Mesenchymal stem cell (in vitro differentiated cells and primary cell): Measurements from ENCODE around the gene NEK8.

Source experiments
- DNase-seq: peaks from one replicate; pipeline ENCODE4 v3.0.0-alpha.2; 2013
- H2AFZ ChIP-seq: one replicate; pipeline ENCODE4 v1.6.1; 2013; ENCODE audit warnings: low read depth, mild to moderate bottlenecking, control low read depth, inconsistent platforms, low read length, moderate library complexity
- H2AK5ac ChIP-seq: 2 replicates; pipeline ENCODE4 v1.6.1; 2013; ENCODE audit warnings: low read length, moderate library complexity, mild to moderate bottlenecking, inconsistent platforms; ENCODE audit not compliant: severe bottlenecking
- H2BK120ac ChIP-seq: one replicate; pipeline ENCODE4 v1.6.1; 2013; ENCODE audit warnings: low read depth, mild to moderate bottlenecking, inconsistent platforms, low read length, moderate library complexity
- H2BK12ac ChIP-seq, 2 experiments: one replicate each; pipeline ENCODE4 v1.6.1; 2013; ENCODE audit warnings: inconsistent platforms in 2 of 2, low read length in 2 of 2, mild to moderate bottlenecking in 2 of 2, moderate library complexity in 2 of 2, control low read depth in 1 of 2
- H2BK15ac ChIP-seq: one replicate; pipeline ENCODE4 v1.6.1; 2013; ENCODE audit warnings: mild to moderate bottlenecking, low read depth, inconsistent platforms; ENCODE audit not compliant: poor library complexity, severe bottlenecking
- H2BK5ac ChIP-seq: 2 replicates; pipeline ENCODE4 v1.6.1; 2013; ENCODE audit warnings: low read depth, mild to moderate bottlenecking, low read length, control low read depth, inconsistent platforms; ENCODE audit not compliant: poor library complexity, severe bottlenecking
- H3K14ac ChIP-seq, 2 experiments: one replicate each; pipeline ENCODE4 v1.6.1; 2013; ENCODE audit warnings: inconsistent platforms in 2 of 2, low read length in 2 of 2, control low read depth in 1 of 2, mild to moderate bottlenecking in 1 of 2, moderate library complexity in 1 of 2
- H3K18ac ChIP-seq, 2 experiments: one replicate each; pipeline ENCODE4 v1.6.1; 2013; ENCODE audit warnings: inconsistent platforms in 2 of 2, low read length in 2 of 2, control low read depth in 1 of 2, low read depth in 1 of 2, mild to moderate bottlenecking in 1 of 2
- H3K23ac ChIP-seq, 2 experiments: one replicate each; pipeline ENCODE4 v1.6.1; 2013; ENCODE audit warnings: inconsistent platforms in 2 of 2, low read length in 2 of 2, mild to moderate bottlenecking in 2 of 2, moderate library complexity in 2 of 2, control low read depth in 1 of 2
- H3K27ac ChIP-seq: 2 replicates; pipeline ENCODE4 v1.5.1; 2013; ENCODE audit warnings: mild to moderate bottlenecking, moderate library complexity, low read length, control low read depth, inconsistent platforms; ENCODE audit not compliant: poor library complexity, severe bottlenecking
- H3K27me3 ChIP-seq, 2 experiments: 2 replicates each; pipeline versions ENCODE4 v1.6.1 to v1.7.0; 2013; ENCODE audit warnings: low read length in 2 of 2, mild to moderate bottlenecking in 2 of 2, moderate library complexity in 2 of 2, control low read depth in 1 of 2, inconsistent platforms in 1 of 2; ENCODE audit not compliant: control insufficient read depth in 1 of 2, insufficient read depth in 1 of 2
- H3K36me3 ChIP-seq, 2 experiments: 2 replicates each; pipeline versions ENCODE4 v1.6.1 to v1.7.0; 2013; ENCODE audit warnings: low read length in 2 of 2, control low read depth in 1 of 2, inconsistent platforms in 1 of 2, low read depth in 1 of 2, mild to moderate bottlenecking in 1 of 2; ENCODE audit not compliant: insufficient read depth in 2 of 2, control insufficient read depth in 1 of 2
- H3K4ac ChIP-seq, 2 experiments: one replicate each; pipeline ENCODE4 v1.6.1; 2013; ENCODE audit warnings: inconsistent platforms in 2 of 2, low read length in 2 of 2, mild to moderate bottlenecking in 2 of 2, moderate library complexity in 2 of 2, control low read depth in 1 of 2, low read depth in 1 of 2
- H3K4me1 ChIP-seq: 2 replicates; pipeline ENCODE4 v1.6.1; 2013; ENCODE audit warnings: low read depth, low read length, control low read depth; ENCODE audit not compliant: control insufficient read depth, insufficient read depth
- H3K4me2 ChIP-seq: 2 replicates; pipeline ENCODE4 v1.6.1; 2013; ENCODE audit warnings: low read length, mild to moderate bottlenecking, inconsistent platforms; ENCODE audit not compliant: poor library complexity, severe bottlenecking
- H3K4me3 ChIP-seq, 2 experiments: 2 replicates each; pipeline versions ENCODE4 v1.5.1 to v1.7.0; 2013; ENCODE audit warnings: low read length in 2 of 2, mild to moderate bottlenecking in 2 of 2, control low read depth in 1 of 2, low read depth in 1 of 2; ENCODE audit not compliant: insufficient read depth in 1 of 2
- H3K79me1 ChIP-seq: replicated peaks from 2 replicates; pipeline ENCODE4 v1.6.1; 2013; ENCODE audit warnings: mild to moderate bottlenecking, control low read depth, low read length, inconsistent platforms; ENCODE audit not compliant: poor library complexity, severe bottlenecking
- H3K9ac ChIP-seq: 2 replicates; pipeline ENCODE4 v1.7.0; 2013; ENCODE audit warnings: mild to moderate bottlenecking, low read length, moderate library complexity
- H3K9me3 ChIP-seq: 2 replicates; pipeline ENCODE4 v1.7.0; 2013; ENCODE audit warnings: mild to moderate bottlenecking, low read length; ENCODE audit not compliant: control insufficient read depth
- H4K8ac ChIP-seq: one replicate; pipeline ENCODE4 v1.6.1; 2013; ENCODE audit warnings: inconsistent platforms, mild to moderate bottlenecking, low read length, moderate library complexity
- H4K91ac ChIP-seq: one replicate; pipeline ENCODE4 v1.6.1; 2013; ENCODE audit warnings: mild to moderate bottlenecking, low read length, inconsistent platforms
- WGBS: methylation state at CpG from one replicate; pipeline ENCODE4 v1.1.7; 2013; ENCODE audit warnings: mixed read lengths; 5-methylcytosine and 5-hydroxymethylcytosine counted together

The NEK8 gene

DNA sequence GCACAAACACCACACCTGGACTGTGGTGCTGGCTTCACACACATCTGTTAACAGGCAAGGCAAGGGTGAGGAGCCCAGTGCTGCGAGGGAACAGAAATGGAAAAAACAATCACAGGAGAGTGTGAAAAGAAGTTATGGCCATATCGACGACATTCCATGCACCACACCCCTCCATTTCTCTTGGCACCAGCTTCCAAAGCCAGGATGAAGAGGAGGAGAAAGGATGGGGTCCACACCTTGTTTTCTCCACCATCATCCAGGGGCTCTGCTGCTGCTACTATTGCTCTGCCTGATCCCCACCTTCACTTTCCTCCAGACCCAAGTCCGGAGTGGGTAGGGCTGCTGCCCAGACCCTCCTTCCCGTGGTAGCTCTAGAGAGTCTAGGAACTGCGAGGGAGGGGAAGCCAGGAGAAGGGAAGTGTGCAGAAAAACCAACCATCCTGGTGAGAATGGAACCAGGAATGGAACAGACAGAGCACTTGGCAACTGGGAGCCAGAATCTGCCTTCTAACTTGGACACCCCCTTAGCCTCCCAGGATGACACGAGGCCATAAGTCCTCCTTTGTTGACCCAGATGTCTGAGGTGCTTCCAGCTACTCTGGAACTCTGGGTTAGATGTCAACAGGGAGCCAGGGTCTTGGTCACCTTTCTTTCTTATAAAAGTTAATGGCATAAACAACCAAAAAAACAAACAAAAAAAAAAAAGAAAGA lies 15.7 kb upstream of the NEK8 start:
- 96% methylated on average over 3 of the region's 7 CpGs for WGBS
- Histone ChIP-seq H3K18ac (peak overlapping the region; percentile 16 to 70), H3K23ac (peak overlapping the region in 1 of 2 experiments; percentile 10)

DNA sequence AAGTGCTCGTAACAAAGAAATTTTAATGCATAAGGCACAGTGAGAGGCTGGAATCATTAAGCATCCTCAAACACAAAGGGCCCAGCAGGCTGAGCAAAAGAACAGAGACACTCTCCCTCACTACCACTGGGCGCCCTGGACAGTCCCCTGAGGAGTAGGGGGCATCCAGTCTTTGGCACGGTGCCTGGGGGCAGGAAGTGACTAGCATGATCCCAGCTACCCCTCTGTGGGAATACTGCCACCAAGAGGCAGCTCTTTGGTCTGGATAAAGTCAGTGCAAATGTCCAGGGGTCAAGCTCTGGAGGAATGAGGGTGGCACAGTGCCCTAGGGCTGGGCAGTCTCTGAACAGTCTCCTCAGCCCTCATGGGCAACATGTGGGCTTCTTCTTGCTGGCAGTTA lies 14.3 kb upstream of the NEK8 start:
- H2BK15ac ChIP-seq, result no peak overlapping the region
- H2BK5ac ChIP-seq, result no peak overlapping the region
- H3K14ac ChIP-seq, result no peak overlapping the region
- peaks cover 30% of the 10 kb centered on the region for H3K4me1 ChIP-seq
- H3K36me3 ChIP-seq, result peaks cover 34 to 42% of the 10 kb centered on the region in 2 experiments
- no peaks in the 10 kb centered on the region for H3K27me3 ChIP-seq
- no peak overlapping the region for H3K4ac ChIP-seq
- H2BK120ac ChIP-seq, result no peak overlapping the region
- no peaks in the 10 kb centered on the region for H3K9me3 ChIP-seq
- no peak overlapping the region for H3K4me3 ChIP-seq
- H2AK5ac ChIP-seq, result no peak overlapping the region
- no peak overlapping the region for H3K18ac ChIP-seq
- H2AFZ ChIP-seq, result no peak overlapping the region
- H4K91ac ChIP-seq, result no peak overlapping the region
- H3K9ac ChIP-seq, result no peak overlapping the region
- no peak overlapping the region for H4K8ac ChIP-seq
- peaks cover 16% of the 10 kb centered on the region for H3K79me1 ChIP-seq
- H3K23ac ChIP-seq, result no peak overlapping the region
- DNase-seq, result no peak
- H3K27ac ChIP-seq, result no peak overlapping the region
- 94% methylated on average over 3 of the region's 3 CpGs for WGBS
- no peak overlapping the region for H2BK12ac ChIP-seq
- no peak overlapping the region for H3K4me2 ChIP-seq

More for the DNA sequence above, 15.7 kb upstream of the NEK8 start:
- Histone ChIP-seq H2AFZ (no peak overlapping the region), H3K36me3 (peaks cover 34 to 42% of the 10 kb centered on the region in 2 experiments), H2BK15ac (no peak overlapping the region), H3K79me1 (peaks cover 16% of the 10 kb centered on the region), H2BK12ac (peak overlapping the region; percentile 29), H3K4me2 (no peak overlapping the region), H2BK5ac (no peak overlapping the region), H3K4me1 (peaks cover 23% of the 10 kb centered on the region), H3K9ac (peak overlapping the region; percentile 95), H3K4me3 (no peak overlapping the region), H2BK120ac (peak overlapping the region; percentile 42), H3K9me3 (no peaks in the 10 kb centered on the region), H3K4ac (peak overlapping the region in 1 of 2 experiments; percentile 8), H2AK5ac (no peak overlapping the region), H3K14ac (no peak overlapping the region), H3K27ac (no peak overlapping the region), H4K91ac (peak overlapping the region; percentile 67), H4K8ac (peak overlapping the region; percentile 78), H3K27me3 (no peaks in the 10 kb centered on the region)
- DNase-seq, result no peak

DNA sequence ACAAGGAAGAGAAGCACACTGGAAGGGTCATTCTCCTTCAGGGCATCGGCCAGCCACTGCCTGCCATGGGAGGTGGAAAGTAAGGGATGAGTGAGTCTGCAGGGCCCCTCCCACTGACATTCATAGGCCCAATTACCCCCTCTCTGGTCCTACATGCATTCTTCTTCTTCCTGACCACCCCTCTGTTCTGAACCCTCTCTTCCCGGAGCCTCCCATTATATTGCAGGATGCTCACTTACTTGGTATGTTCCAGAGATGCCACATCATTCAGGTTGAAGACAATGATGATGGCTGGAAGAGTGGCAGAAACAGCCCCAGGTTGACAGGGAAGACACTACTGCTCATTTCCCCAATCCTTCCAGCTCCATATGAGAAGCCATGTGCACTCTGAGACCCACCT lies 13.4 kb upstream of the NEK8 start:
- H3K27me3 ChIP-seq, result no peaks in the 10 kb centered on the region
- H3K4me1 ChIP-seq, result peaks cover 28% of the 10 kb centered on the region
- H4K8ac ChIP-seq, result no peak overlapping the region
- H3K4me3 ChIP-seq, result no peak overlapping the region
- no peak overlapping the region for H3K9ac ChIP-seq
- H3K79me1 ChIP-seq, result peaks cover 11% of the 10 kb centered on the region
- no peak overlapping the region for H2BK120ac ChIP-seq
- no peak overlapping the region for H3K4ac ChIP-seq
- H3K14ac ChIP-seq, result no peak overlapping the region
- no peak for DNase-seq
- H3K27ac ChIP-seq, result no peak overlapping the region
- no peak overlapping the region for H3K23ac ChIP-seq
- H4K91ac ChIP-seq, result no peak overlapping the region
- no peak overlapping the region for H2AK5ac ChIP-seq
- no peak overlapping the region for H3K4me2 ChIP-seq
- 100% methylated on average over 1 of the region's 2 CpGs for WGBS
- no peaks in the 10 kb centered on the region for H3K9me3 ChIP-seq
- H2BK15ac ChIP-seq, result no peak overlapping the region
- H2AFZ ChIP-seq, result no peak overlapping the region
- H2BK5ac ChIP-seq, result no peak overlapping the region
- peaks cover 34 to 38% of the 10 kb centered on the region in 2 experiments for H3K36me3 ChIP-seq
- no peak overlapping the region for H3K18ac ChIP-seq
- H2BK12ac ChIP-seq, result no peak overlapping the region

DNA sequence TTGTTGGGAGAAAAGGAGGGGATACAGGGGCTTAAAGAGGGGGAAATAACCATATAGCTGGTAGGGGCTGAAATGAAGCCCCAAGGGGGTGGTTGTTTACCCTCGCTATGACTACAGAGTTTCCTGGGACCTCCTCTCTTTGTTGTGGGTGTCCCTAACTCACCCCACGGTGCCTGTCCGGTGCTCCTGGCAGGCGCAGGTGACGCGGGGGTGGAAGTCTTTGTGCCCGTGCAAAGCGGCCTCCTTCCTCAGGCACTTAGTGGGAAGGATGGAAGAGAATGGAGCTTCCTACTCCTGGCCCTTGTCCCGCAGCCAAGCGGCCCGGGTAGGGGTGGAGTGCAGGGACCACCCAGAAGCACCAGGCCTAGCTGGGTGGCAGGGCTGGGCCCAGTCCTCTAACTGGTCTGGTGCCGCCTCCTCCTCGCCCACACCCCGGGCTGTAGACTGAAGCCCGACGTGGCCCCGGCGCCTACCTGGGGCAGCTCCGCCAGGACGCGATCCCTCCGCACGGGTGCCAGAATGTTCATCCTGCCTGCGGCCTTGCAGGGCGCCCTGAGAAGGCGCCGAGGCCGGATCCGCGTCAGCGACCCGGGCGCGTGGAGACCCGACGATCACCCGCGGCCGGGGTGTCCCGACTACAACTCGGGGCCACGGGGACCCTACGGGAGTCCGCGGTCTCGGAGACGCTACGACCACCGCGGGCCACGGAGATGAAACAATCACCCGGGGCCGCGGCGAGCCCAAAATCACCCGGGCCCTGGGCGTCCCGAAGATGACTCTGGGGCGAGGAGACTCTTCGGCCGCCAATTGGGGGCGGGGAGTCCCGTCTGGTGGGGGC lies 11.6 kb upstream of the NEK8 start:
- peak; percentile 62 for DNase-seq
- Histone ChIP-seq H3K4me3 (peak overlapping the region; percentile 73 to 99), H2BK15ac (peak overlapping the region; percentile 73), H2BK5ac (peak overlapping the region; percentile 85), H3K4ac (peak overlapping the region; percentile 49 to 95), H3K4me2 (peak overlapping the region; percentile 78), H2AK5ac (peak overlapping the region; percentile 42), H4K8ac (peak overlapping the region; percentile 52), H3K14ac (peak overlapping the region in 1 of 2 experiments; percentile 93), H2BK12ac (peak overlapping the region in 1 of 2 experiments; percentile 37), H3K27ac (peak overlapping the region; percentile 78), H3K36me3 (peaks cover 41 to 45% of the 10 kb centered on the region in 2 experiments), H3K79me1 (peaks cover 11% of the 10 kb centered on the region), H3K4me1 (peaks cover 21% of the 10 kb centered on the region), H3K23ac (peak overlapping the region in 1 of 2 experiments; percentile 46), H2AFZ (peak overlapping the region; percentile 30), H3K18ac (peak overlapping the region; percentile 96), H4K91ac (peak overlapping the region; percentile 40), H3K27me3 (no peaks in the 10 kb centered on the region), H3K9ac (peak overlapping the region; percentile 95), H2BK120ac (peak overlapping the region; percentile 65), H3K9me3 (no peaks in the 10 kb centered on the region)
- WGBS, result 1% methylated on average over 63 of the region's 63 CpGs
